Stimulated activated CD4-positive, alpha-beta T cell treated with anti-CD3 and anti-CD28 coated beads, Interleukin-2, amount 100 ng/mL, for 24 hours (primary cell): ENCODE results near the gene CMTM2.

Experiments
- DNase-seq, 2 donors: peaks; one replicate each; pipeline ENCODE4 v3.0.0-alpha.2; 2020

CMTM2 gene, protein sequence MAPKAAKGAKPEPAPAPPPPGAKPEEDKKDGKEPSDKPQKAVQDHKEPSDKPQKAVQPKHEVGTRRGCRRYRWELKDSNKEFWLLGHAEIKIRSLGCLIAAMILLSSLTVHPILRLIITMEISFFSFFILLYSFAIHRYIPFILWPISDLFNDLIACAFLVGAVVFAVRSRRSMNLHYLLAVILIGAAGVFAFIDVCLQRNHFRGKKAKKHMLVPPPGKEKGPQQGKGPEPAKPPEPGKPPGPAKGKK

DNA sequence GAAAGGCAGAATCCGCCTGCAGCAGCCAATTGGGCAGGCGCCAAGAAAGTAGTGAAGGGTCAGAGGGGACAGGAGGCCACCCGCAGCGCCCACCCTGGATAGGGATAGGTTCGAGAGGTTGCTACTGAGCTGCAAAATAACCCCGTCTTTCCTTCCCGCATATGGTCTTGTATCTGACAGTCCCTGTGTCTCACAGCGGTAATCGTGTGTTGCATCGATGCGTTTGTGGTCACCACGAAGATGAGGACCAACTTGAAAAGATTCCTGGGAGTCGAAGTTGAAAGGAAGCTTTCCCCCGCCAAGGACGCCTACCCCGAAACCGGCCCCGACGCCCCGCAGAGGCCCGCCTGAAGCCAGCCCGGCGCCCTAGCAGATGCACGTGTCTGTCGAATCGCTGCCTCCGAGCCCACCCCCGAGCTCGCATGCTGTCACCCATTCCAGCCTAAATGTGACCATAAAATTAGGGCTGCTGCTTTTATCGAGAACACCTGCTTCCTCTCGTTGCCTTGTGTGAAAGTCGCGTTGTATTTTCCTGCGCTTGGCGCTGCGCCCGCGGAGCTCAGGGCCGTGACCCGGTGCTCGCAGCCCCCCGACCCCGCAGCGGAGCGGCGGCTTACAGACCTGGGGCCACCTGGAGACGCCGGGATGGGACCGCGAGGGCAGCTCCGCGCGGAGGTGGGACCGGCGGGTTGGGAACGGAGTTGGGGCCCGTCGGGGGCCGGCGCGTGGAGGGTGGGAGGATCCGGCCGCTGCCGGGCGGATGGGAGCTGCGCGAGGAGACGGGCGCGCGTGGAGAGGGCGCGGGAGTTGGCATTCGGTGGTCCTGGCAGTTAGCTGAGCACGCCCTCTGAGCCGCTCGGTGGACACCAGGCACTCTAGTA, at the start of gene CMTM2:
TSS of gene CMTM2 (plus strand) at position 813 of the 881 bp plus-strand sequence. CDS start 145 bp downstream, outside the sequence.
- DNase-seq, result peak; percentile 21 to 33

DNA sequence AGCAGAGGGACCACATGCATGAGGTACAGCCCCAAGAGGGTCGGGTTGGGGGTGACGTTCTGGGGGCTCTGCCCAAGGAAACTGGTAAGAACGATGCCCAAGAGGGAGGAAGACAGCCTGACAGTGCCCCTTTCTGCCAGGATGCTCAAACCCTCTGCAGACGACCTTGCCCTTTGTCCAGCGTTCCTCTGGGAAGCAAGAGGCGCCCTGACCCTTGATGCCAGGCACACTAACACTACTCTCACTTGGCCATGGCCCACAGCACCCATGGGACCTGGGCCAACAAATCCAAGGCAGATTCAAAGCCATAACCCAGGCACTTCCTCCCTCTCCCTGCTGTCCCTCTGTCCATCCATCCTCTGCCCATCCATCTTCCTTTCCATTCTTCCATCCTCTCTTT, 49.8 kb upstream of the CMTM2 start:
- DNase-seq, result no peak

DNA sequence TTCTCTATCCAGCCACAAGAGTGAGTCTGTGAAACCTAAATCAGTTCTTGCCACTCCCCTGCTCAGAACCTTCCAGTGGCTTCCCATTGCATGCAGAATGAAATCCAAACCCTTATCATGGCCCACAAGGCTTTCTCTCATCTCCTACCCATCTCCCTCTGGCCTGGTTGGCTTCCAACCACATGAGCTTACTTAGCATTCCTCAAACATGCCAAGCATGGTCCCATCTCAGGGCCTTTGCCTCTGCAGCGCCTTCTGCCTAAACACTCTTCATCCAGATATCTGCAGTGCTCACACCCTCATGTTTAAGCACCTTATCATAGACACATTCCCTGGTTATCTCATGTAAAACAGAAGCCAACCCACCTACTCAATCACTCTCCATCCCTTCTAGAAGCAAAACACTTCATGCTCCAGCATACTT, 44.9 kb upstream of the CMTM2 start:
- no peak for DNase-seq

DNA sequence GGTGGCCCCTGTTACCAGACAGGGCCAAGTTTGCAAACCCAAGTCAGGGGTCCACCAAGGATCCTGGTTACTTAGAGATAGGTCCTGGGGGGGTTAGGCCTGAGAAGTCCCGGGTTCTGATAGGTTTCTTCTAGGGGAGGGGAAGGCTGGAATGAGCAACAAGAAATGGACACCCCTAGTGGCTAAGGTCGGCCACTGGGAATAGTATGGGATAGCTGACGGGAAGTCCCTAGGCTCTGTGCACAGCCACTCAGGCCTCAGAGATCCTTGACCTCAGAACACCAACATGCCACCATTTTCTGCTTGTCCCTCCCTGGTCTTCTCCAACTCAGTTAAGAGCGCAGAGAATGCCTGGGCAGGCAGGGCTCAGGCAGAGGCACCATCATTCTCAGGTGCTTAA, 42.7 kb upstream of the CMTM2 start:
- no peak for DNase-seq

DNA sequence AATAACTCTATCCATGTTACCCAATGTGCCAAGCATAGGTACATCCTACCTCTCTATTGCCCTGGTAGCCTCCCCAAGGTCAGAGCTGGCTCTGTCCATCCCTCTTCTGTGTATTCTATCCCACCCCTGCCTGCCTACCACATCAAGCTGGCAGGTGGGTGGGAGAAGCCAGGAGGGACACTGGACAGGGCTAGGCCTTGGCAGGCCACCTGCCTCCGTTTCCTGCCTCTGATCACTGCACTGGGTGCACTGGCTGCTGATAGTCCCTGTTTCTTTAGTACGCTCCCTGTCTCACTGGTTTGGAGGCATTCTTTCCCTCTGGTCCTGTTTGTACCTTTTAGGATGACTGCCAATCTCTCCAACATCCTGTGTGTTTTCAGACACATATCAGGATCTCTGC, 42.0 kb upstream of the CMTM2 start:
- no peak for DNase-seq

DNA sequence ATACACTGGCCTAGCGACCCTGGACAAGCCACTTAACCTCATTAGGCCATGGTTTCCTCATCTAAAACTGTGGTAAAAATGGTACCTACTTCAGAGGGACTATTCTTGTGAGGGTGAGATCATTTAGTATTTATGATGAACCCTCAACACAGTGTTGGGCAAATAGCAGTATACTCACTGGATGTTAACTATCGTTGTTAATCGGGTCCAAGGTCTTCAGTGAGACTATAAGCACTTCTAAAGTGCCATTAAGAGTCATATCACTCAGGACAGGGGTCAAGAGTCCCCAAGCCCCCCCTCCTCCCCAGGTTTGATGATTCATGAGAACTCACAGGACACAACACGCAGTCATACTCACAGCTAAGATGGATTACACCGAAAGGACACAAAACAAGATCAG, 40.4 kb upstream of the CMTM2 start:
- DNase-seq, result no peak

DNA sequence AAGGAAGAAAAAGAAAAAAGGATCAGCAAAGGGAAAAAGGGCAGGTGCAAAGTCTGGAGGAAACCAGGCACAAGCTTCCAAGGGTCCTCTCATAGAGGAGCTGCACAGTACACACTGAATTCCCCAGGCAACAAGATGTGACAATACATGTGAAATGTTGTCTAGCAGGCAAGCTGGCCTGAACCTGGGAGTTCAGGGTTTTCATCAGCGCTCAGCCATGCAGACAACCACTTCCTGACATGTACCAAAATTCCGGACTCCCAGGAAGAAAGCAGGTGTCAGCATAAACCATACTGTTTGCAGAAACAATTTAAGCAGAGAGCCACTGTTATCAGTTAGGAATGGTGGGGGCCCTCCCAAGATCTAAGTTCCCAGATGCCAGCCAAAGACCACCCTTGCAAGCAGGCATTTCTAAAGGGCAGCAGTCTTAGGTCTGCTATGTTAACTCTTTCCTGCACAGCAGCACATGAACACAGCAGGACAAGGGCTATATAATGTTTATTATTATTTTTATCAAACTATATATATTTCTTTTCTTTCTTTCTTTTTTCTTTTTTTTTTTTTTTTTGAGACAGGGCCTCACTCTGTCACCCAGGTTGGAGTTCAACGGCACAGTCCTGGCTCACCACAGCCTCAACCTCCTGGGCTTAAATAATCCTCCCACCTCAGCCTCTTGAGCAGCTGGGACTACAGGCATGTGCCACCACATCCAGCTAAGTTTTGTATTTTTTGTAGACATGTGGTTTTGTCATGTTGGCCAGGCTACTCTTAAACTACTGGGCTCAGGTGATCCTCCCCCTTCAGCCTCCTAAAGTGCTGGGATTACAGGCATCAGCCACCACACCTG, 39.4 kb upstream of the CMTM2 start:
- DNase-seq, result no peak

DNA sequence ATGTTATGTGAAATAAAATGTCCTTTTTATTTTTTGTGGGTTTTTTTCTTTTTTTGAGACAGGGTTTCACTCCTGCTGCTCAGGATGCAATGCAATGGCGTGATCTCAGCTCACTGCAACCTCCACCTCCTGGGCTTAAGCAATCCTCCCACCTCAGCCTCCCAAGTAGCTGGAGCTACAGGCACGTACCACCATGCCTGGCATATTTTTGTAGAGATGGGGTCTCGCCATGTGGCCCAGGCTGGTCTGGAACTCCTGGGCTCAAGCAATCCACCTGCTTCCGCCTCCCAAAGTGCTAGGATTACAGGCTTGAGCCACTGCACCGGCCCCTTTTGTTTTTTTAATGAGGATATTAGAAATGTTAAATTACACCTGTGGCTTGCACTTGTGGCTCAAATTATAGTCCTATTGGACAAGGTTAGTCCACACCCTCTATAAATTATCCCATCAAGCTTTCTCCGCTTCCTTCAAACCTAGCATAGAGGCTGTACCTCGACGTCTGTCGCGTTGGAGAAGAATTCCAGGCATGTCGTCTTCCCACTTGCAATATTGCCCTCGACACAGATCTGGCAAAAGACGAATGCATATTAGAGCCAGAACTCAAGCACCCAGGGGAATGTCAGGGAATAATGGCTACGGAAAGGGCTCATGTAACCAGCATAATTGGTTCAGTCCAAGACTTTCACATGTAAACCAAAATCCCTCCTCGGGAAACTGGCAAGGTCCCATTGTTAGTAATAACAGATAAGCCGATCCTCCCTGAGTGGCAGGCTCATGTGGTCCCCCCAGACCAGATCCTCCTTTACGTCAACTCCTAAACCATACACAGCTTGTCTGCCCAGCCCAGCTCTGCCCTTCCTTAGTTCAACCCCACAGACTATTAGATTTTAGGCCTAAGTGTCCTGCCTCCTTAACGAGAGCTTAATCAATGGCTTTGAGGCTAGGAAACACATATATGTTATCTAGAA, 37.6 kb upstream of the CMTM2 start:
- no peak for DNase-seq

DNA sequence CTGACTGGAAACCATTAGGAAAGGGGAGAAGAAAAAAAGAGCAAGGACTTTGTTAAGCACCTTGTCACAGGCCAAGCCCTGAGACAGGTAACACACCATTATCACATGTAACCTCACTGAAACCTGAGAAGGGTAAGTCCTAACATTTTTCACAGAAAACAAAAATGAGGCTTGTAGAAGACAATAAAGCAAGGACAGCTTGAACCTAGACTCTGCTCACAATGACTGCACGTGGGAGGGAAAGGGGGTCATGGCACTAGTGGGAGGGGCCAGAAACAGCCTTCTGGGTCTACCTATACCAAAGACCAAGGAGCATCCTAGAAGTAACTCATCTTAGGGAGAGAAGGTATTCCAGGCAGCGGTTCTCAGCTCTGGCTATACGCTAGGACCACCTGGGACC, 36.9 kb upstream of the CMTM2 start:
- DNase-seq, result no peak

DNA sequence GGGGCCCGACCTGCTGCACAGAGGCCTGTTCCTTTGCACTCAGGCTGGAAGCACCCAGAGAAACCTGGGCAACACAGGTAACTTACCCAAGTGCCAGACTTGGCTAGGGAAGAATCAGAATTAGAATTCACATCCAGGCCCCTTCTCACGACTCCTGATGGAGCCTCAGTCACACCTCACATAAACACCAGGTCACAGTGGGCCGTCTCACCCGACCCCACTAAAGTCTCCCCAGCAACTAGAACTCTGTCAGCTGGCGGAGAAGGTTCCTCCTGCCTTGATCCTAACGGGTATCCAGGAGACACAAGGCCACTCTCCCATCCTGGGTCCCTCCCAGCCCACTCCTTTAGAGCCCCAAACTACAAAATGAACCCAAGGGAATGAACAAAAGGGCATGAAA, 35.7 kb upstream of the CMTM2 start:
- no peak for DNase-seq

DNA sequence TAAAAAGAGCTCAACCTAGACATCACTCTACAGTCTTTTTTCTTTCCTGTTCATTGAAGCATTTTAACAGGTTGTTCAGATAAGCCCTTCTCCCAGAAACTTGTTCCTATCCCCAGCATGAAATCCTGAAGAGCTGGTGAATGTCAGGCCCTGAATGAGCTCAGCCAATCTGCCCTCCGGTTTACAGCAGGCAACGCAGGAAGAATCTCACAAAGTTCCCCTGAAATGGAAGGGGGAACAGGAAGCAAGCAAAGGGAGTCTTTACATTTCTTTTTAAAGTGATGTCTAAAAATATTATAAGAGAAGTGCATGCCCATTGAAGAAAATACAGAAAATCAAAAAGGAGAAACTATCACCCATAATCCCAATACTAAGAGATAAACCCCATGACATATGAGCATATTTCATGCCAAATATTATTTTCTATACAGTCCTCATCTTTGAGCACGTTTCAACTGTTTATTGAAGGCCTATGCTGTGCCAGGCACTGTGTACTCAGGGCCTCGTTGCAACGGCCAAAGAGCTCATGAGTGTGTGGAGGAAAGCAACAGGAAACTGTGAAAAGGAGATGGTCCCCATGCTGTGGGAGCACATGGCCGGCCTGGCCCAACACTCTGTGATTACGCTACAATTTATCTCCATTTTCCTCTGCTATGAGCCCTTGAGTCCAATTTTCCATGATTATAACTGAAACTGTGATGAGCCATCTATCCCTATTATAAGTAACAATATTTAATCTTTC, 35.1 kb upstream of the CMTM2 start:
- DNase-seq, result no peak

DNA sequence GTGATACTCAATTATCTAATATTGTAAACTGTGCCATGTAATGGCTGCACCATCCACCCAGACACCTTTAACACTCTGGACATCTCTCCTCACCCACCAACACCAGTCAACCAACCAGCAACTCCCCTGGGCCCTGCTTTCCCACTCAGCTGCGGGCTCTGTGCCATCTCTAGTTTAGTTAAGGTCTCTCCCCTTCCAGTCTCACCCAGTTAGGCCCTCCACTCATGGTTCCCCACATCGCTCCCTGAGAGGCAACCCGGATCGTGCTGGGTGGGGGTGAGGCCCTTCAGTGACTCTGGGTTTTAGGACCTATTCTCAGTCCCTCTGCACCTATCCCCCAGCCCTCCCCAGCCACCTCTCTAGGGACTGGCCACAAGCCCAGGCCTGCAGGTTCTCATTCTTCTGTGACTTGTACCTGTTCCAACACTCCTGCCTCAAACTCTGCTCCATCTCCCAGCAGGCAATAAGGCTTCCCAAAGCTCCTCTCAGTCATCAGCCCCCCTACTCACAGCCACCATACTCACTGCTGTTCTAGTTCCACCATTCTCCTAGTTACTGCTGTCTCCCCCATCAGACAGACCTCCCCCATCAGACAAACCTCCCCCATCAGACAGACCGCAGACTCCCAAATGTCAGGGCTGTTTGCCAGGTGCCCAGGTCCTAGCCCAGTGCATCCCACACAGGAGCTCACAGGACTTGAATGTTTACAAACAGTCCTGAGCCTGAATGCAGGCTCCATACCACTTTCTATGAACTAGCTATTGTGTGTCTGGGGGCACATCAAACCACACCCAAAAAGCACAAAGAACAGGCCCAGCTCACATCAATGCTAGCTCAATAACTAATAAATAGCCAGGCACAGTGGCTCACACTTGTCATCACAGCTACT, 31.9 kb upstream of the CMTM2 start:
- DNase-seq, result no peak

DNA sequence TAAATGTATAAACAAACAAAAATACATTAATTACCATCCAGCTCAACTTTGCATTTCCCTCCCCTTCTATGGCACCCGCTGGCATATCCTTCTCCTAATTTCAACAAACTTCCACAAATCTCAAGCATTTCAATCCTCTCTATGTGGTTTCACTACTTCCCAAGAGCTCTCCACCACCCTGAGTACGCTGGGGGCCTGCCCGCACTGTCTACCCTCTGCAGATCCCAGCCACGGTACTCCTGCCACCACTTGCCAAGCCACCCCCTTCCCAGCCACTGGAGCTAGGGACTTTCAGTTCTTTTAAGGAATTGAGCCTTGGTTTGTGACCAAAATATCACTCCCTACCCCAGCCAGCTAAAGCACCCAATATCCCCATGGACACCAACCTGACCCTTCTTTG, 31.2 kb upstream of the CMTM2 start:
- no peak for DNase-seq

DNA sequence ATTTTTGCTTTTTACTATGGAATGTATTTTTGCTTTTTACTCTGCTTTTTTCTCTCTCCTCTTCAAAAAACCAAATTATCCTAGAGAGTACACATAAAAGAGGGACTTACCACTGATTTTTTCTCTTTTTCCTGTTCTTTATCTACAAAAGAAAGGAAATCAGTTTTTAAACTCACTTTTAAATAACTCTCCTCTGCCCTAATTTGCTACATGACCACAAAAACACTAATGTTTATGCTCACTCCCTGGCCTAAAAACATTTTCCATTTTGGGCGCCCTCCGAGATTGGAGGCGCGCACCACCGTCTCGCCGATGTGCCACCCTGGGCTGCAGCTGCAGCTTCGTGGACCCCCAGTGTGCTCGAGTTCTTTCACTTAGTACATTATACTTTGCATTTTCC, 30.4 kb upstream of the CMTM2 start:
- no peak for DNase-seq

DNA sequence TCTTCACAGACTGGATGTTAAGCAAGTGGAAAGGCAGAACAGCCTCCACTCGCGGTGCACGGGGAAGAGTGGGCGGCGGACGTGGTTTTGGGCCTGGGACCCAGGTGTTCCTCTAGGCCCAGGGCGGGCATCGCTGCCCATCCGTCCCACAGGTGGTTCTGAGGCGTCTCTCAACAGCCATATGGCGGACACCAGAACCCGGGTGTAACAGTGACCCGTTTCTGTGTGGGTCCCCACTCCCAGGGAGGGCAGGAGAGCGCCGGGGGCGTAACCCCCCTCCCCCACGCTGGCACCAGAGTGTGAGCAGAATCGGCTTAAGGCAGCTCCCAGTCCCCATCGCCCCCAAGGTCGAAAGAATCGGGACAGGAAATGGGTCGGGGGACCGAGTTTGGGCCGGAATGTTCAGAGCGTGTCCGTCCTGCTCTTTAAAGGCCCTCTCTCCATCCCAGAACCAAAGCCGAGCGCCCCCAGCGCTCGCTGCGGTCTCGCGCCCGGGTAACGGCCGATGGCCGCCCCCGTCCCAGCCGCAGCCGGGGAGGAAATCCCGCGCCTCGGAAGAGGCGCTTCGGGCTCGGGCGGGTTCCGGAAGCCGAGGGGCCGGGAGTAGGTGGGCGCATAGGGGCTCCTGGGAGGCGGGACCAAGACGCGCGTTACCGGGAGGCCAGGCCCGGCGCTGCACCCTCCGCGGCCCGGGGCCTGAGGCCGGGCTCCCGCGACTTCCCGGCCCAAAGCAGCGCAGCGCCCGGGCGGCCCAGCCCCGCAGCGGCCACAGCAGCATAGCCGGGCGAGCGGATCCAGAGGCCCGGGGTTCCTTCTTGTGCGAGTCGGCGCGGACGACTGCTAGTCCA, 29.8 kb upstream of the CMTM2 start, which contains the start of gene TK2:
TSS of gene TK2 (minus strand) at position 839 of the 848 bp plus-strand sequence. CDS start at position 778, 61 bp downstream.
- peak; percentile 73 to 80 for DNase-seq

DNA sequence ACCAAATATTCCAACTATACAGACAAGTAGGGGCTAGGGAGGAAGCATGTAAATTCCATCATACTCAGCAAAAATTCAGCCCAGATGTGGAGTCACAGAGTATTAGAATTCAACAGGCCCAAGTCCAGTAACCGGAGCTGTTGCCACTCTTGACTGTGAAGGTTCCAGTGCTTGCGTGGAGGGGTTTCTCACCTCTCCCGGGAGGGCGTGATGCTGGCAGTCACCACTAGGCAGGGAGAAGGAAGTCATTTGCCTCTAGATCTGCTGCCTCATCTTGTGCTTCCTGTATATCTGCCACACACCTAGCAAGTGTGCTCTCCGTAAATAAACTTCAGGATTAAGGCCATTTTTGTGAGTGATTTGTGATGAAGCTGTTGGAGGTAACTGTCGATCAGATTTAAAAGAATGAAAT, 27.9 kb upstream of the CMTM2 start:
- peak; percentile 61 to 62 for DNase-seq

DNA sequence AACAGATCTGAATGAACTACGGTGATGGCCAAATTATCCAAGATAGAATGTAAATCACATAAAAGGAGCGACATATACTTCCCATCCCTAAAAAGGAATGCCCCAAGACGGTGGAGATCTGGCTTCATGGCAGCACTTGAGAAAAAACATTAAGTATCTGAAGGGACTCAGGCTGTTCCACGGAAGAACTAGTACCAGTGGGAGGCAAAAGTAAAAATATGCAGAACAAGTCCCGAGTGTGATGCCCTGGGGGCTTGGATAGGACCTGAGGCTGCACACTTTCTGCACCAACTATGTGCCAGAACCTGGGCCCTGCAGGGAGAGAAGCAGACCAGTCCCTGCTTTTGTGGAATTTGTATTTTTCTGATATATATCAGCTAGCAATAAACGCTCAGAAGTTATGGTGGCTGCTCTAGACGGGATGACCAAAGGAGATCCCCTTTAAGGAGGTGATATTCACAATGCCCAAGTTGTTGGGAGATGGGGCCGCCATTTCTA, 27.4 kb upstream of the CMTM2 start:
- no peak for DNase-seq

DNA sequence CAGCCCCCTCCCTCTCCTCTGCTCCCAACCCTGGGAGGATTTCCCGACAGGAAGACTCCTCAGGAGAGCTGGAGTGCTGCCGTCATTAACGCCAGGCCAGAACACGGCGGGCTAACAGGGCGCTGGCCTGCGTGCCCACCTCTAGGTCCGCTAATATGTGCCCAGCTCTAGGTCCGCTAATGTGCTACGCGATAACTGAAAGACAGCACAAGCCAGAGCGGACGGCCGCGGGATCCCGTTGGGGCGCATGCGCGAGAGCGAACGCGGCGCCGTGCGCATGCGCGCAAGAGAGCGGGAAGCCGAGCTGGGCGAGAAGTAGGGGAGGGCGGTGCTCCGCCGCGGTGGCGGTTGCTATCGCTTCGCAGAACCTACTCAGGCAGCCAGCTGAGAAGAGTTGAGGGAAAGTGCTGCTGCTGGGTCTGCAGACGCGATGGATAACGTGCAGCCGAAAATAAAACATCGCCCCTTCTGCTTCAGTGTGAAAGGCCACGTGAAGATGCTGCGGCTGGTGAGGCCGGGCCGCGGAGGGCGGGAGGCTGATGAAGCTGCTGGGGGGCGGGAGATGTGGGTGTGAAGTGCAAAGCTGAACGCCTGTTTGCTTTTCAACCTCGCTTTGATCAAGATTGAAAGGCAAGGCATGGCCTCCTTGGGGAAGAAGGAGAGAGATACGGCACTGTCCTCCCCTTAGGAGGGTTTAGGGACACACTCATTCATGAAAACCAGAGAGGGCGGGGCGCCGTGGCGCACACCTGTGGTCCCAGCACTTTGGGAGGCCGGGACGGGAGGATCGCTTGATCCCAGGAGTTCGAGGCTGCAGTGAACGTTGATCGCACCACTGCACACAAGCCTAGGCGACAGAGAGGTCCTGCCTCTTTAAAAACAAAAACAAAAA, 26.7 kb upstream of the CMTM2 start, which contains the start of gene CKLF:
TSS of gene CKLF (plus strand) at position 291 of the 892 bp plus-strand sequence. CDS start at position 431, 140 bp downstream.
- DNase-seq, result peak; percentile 89 to 91
